Tibial artery (tissue), 4 donors: ENCODE results near the gene TCFL5.

ENCODE experiments used
- DNase-seq, 2 donors: peaks; one replicate each; pipeline ENCODE4 v3.0.0-alpha.2; 2019
- H3K27ac ChIP-seq, 2 donors: fragments of 200-600 bp; sonication (generic) in 1 of 2; 1 replicate in 1 of 2; 2 replicates in 1 of 2; pipeline ENCODE4 v1.5.1; 2018 to 2019; ENCODE audit warnings: mild to moderate bottlenecking in 1 of 2
- H3K27me3 ChIP-seq, 2 donors: fragments of 200-600 bp; sonication (generic) in 1 of 2; one replicate each; pipeline versions ENCODE4 v1.5.1 to v1.6.0; 2016 to 2019
- H3K36me3 ChIP-seq, 3 donors: fragments of 200-600 bp; sonication (generic) in 2 of 3; one replicate each; pipeline ENCODE4 v1.5.1; 2016 to 2019; ENCODE audit warnings: mild to moderate bottlenecking in 2 of 3
- H3K4me1 ChIP-seq, 4 donors: fragments of 200-600 bp; sonication (generic) in 2 of 4; 1 replicate in 3 of 4; 2 replicates in 1 of 4; pipeline ENCODE4 v1.5.1; 2016 to 2019
- H3K4me3 ChIP-seq, 2 donors: fragments of 200-600 bp; sonication (generic) in 1 of 2; 1 replicate in 1 of 2; 2 replicates in 1 of 2; pipeline ENCODE4 v1.5.1; 2018 to 2019; ENCODE audit warnings: mild to moderate bottlenecking in 2 of 2
- H3K9me3 ChIP-seq, 3 donors: fragments of 200-600 bp; sonication (generic) in 1 of 3; one replicate each; pipeline ENCODE4 v1.5.1; 2016 to 2019
- CTCF ChIP-seq, 2 experiments: fragments of 200-600 bp in 1 of 2; fragments of 450-650 bp in 1 of 2; IDR thresholded peaks; one replicate each; pipeline ENCODE4 v1.5.1; 2017 to 2019; ENCODE audit warnings: antibody characterized with exemption in 2 of 2, mild to moderate bottlenecking in 1 of 2, moderate library complexity in 1 of 2
- intact Hi-C: fragments of 100-400 bp; cut with DNase I; formaldehyde crosslinking; loops from one replicate; pipeline ENCODE4 v1.15.0; 2023; ENCODE audit warnings: low total_unique reads

The TCFL5 gene

GRCh38 chr20:62791301-62792181, 70.1 kb downstream of the TCFL5 start:
- Histone ChIP-seq H3K27me3 (peaks cover 0 to 22% of the 10 kb centered on the region in 2 donors), H3K9me3 (no peaks in the 10 kb centered on the region), H3K4me3 (no peak overlapping the region), H3K27ac (no peak overlapping the region), H3K36me3 (no peaks in the 10 kb centered on the region), H3K4me1 (peaks cover 6 to 22% (median 10%) of the 10 kb centered on the region in 4 donors)
- intact Hi-C loops: loop anchor here (2.0 to 5.0 kb wide), 3 partner anchors 139 to 379 kb away; no protein-coding TSS in a partner anchor
- peak; percentile 72 for TF ChIP-seq CTCF (IDR thresholded peaks at IDR 0.05)
- peak; percentile 64 to 84 for DNase-seq
